NOMO-1 (cell line): ENCODE results near the gene TXNRD2.
A peak's percentile ranks its signal among the peaks of the same experiment; 100 is the strongest.

Experiments used
- DNase-seq, 2 experiments: peaks; one replicate each; lab custom pipeline; 2025; ENCODE audit not compliant: unreplicated experiment in 2 of 2; lab: John Stamatoyannopoulos, UW

TXNRD2 gene

GRCh38 chr22:19905347-19906276 is 36.0 kb downstream of the TXNRD2 start:
- DNase-seq: no peak

GRCh38 chr22:19904935-19905334 is 36.7 kb downstream of the TXNRD2 start:
- no peak for DNase-seq

GRCh38 chr22:19904174-19904856 is 37.3 kb downstream of the TXNRD2 start:
- no peak for DNase-seq

GRCh38 chr22:19903513-19903912 is 38.1 kb downstream of the TXNRD2 start:
- no peak for DNase-seq

- no peak for DNase-seq
Observed at GRCh38 chr22:19903031-19903430, 38.6 kb downstream of the TXNRD2 start.

GRCh38 chr22:19902245-19902715 is 39.3 kb downstream of the TXNRD2 start:
- DNase-seq: no peak

GRCh38 chr22:19901577-19902244 is 39.9 kb downstream of the TXNRD2 start:
- DNase-seq: no peak

GRCh38 chr22:19900707-19901436 is 40.7 kb downstream of the TXNRD2 start:
- DNase-seq: no peak

GRCh38 chr22:19898831-19899567 is 42.6 kb downstream of the TXNRD2 start:
- DNase-seq: no peak

- no peak for DNase-seq
Observed at GRCh38 chr22:19898145-19898544, 43.5 kb downstream of the TXNRD2 start.

- no peak for DNase-seq
Observed at GRCh38 chr22:19897726-19898125, 43.9 kb downstream of the TXNRD2 start.

GRCh38 chr22:19896665-19897355 is 44.8 kb downstream of the TXNRD2 start:
- DNase-seq: no peak

- DNase-seq: no peak
Observed at GRCh38 chr22:19895160-19895849, 46.3 kb downstream of the TXNRD2 start.

- DNase-seq: no peak
Observed at GRCh38 chr22:19893363-19893762, 48.3 kb downstream of the TXNRD2 start.

- DNase-seq: no peak
Observed at GRCh38 chr22:19892925-19893324, 48.7 kb downstream of the TXNRD2 start.

GRCh38 chr22:19892257-19892879 is 49.2 kb downstream of the TXNRD2 start:
- no peak for DNase-seq

- peak; percentile 29 to 42 for DNase-seq
Observed at GRCh38 chr22:19891317-19892256, 50.0 kb downstream of the TXNRD2 start.
